GM12878 (cell line): ENCODE data around the gene TCF15. TPM values are rescaled to one million over a fixed set of nuclear protein-coding genes. Genes with fewer than 3 reads are reported as not detected.

Experiments
- CBX5 ChIP-seq: sonication (generic); IDR thresholded peaks from 2 replicates; pipeline ENCODE4 v1.6.1; 2016; ENCODE audit warnings: low read depth, moderate library complexity, mild to moderate bottlenecking, inconsistent platforms
- CEBPB ChIP-seq, 2 experiments: fragments of 150-350 bp in 1 of 2; IDR thresholded peaks; 2 replicates each; pipeline ENCODE4 v1.6.1; 2012 to 2014; ENCODE audit warnings: low read depth in 2 of 2, low read length in 2 of 2, borderline replicate concordance in 1 of 2, inconsistent platforms in 1 of 2
- MEF2A ChIP-seq: IDR thresholded peaks from 2 replicates; pipeline ENCODE4 v1.6.1; 2011; ENCODE audit warnings: low read depth, mild to moderate bottlenecking, low read length, moderate library complexity; ENCODE audit not compliant: insufficient read depth
- MTA3 ChIP-seq: IDR thresholded peaks from 2 replicates; pipeline ENCODE4 v1.6.1; 2012; ENCODE audit warnings: low read length, inconsistent platforms, borderline replicate concordance
- NBN ChIP-seq: fragments of 450-650 bp; IDR thresholded peaks from 2 replicates; pipeline ENCODE4 v1.6.1; 2016
- SPI1 ChIP-seq: IDR thresholded peaks from 2 replicates; pipeline ENCODE4 v1.6.1; 2011; ENCODE audit warnings: low read depth, mild to moderate bottlenecking, low read length, moderate library complexity, borderline replicate concordance; ENCODE audit not compliant: insufficient read depth
- SREBF2 ChIP-seq: IDR thresholded peaks from 2 replicates; pipeline ENCODE4 v1.6.1; 2012; ENCODE audit warnings: mild to moderate bottlenecking, low read length
- ZNF207 ChIP-seq: fragments of 450-650 bp; IDR thresholded peaks from 2 replicates; pipeline ENCODE4 v1.6.1; 2014; ENCODE audit warnings: antibody characterized with exemption, mild to moderate bottlenecking, borderline replicate concordance
- polyA plus RNA-seq, 11 experiments: library from polyadenylated mRNA; depleted of rRNA in 4 of 11; unstranded in 6 of 11; stranded (reverse) in 5 of 11; fragments of >200 nt; fragmentation: Nextera tagmentation in 4 of 11; fragmentation: Illumina TruSeq in 1 of 11; extraction: Ambion mirVana in 4 of 11; extraction: Trizol in 1 of 11; gene quantifications; 1 replicate in 1 of 11; 2 replicates in 10 of 11; pipeline versions ENCODE4 v1.2.1 to v1.2.3, GENCODE V29; 2011 to 2016; ENCODE audit warnings: inconsistent platforms in 2 of 11, missing spikeins in 2 of 11, low read depth in 1 of 11
- total RNA-seq, 4 experiments: library from RNA; depleted of rRNA in 3 of 4; stranded (reverse); fragments of >200 nt in 3 of 4; fragmentation: Illumina TruSeq in 1 of 4; extraction: Trizol in 1 of 4; gene quantifications; 2 replicates each; pipeline versions ENCODE4 v1.2.1 to v1.2.3, GENCODE V29; 2013 to 2021
- TF ChIP-seq, protein P1 (sequence below), 3 experiments: IDR thresholded peaks in 2 of 3; conservative IDR thresholded peaks in 1 of 3; 2 replicates each; pipeline ENCODE4 v1.5.1; 2011; ENCODE audit warnings: low read depth in 3 of 3, low read length in 3 of 3, mild to moderate bottlenecking in 3 of 3, control low read depth in 2 of 3, moderate library complexity in 2 of 3, inconsistent platforms in 1 of 3, mixed read lengths in 1 of 3; ENCODE audit not compliant: control insufficient read depth in 2 of 3, insufficient read depth in 1 of 3; ENCODE audit errors: extremely low read depth in 1 of 3
- TF ChIP-seq, protein P2 (sequence below): IDR thresholded peaks from 2 replicates; pipeline ENCODE4 v1.6.1; 2012; ENCODE audit warnings: low read depth, low read length, improper control_type of control experiment
- TF ChIP-seq, protein P3 (sequence below): IDR thresholded peaks from 2 replicates; pipeline ENCODE4 v1.6.1; 2011; ENCODE audit warnings: mild to moderate bottlenecking, low read depth, low read length, moderate library complexity; ENCODE audit not compliant: insufficient replicate concordance
- TF ChIP-seq, protein P4 (sequence below): fragments of 450-650 bp; formaldehyde crosslinking; IDR thresholded peaks from 2 replicates; pipeline ENCODE4 v1.4.0; 2022; ENCODE audit warnings: mild to moderate bottlenecking, moderate library complexity
- TF ChIP-seq, protein P5 (sequence below): IDR thresholded peaks from 2 replicates; pipeline ENCODE4 v1.6.1; 2012; ENCODE audit warnings: low read depth, low read length, improper control_type of control experiment
- TF ChIP-seq, protein P6 (sequence below): fragments of 450-650 bp; IDR thresholded peaks from 2 replicates; pipeline ENCODE4 v1.6.1; 2017; ENCODE audit warnings: low read depth, mild to moderate bottlenecking, moderate library complexity

TCF15 gene
- total and polyA plus RNA-seq, 10 of the 15 experiments (the other 5 are each of a cell fraction or from before 2014, with no cell fraction given) = 0.08 TPM; not detected in 9

DNA sequence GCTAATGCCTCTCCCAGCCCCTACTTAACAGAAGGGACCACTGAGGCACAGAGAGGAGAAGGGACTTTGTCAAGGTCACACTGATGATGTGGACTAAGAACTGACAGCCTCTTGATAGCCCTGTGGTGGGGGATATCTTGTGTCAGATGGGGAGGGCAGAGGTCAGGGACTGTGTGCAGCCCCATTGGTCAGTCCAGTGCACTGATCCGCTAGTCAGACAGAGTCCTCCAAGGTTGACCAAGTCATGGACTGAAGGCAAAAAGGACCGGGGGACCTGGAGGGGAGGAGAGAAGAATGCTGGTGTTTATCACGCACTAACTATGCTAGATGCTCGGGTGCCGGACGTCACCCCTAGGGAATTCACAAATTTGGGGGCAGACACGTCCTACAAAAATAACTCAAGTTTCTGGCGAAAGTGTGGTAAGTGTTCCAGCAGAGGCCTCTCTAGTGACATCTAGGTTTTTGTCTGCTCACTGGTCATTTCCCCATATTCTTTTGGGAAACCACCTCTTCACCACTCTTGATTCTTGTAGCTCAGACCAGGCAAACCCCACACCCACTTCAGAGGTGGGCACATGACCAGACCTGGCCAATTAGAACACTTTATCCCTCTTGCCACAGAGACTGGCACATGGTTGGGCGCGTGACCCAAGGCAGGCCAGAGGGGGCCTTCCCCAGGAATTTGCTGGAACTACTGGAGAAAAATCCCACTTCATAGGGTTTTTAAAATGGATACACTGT, 21.0 kb downstream of the TCF15 start (continued):
- TF ChIP-seq, protein P1, sequence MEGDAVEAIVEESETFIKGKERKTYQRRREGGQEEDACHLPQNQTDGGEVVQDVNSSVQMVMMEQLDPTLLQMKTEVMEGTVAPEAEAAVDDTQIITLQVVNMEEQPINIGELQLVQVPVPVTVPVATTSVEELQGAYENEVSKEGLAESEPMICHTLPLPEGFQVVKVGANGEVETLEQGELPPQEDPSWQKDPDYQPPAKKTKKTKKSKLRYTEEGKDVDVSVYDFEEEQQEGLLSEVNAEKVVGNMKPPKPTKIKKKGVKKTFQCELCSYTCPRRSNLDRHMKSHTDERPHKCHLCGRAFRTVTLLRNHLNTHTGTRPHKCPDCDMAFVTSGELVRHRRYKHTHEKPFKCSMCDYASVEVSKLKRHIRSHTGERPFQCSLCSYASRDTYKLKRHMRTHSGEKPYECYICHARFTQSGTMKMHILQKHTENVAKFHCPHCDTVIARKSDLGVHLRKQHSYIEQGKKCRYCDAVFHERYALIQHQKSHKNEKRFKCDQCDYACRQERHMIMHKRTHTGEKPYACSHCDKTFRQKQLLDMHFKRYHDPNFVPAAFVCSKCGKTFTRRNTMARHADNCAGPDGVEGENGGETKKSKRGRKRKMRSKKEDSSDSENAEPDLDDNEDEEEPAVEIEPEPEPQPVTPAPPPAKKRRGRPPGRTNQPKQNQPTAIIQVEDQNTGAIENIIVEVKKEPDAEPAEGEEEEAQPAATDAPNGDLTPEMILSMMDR (IDR thresholded peaks at IDR 0.05 in 2 of 3, conservative IDR thresholded peaks at IDR 0.05 in 1 of 3; ENCODE audit: control insufficient read depth in 2 of 3, extremely low read depth in 1 of 3, insufficient read depth in 1 of 3, low read depth in 3 of 3, low read length in 3 of 3) = peak; percentile 18 to 61 (median 22); a peak in 4 of 6 replicates
- TF ChIP-seq SREBF2 (no peak), NBN (0 out of 2 replicates have a peak, but pooled peaks have one; percentile 18), MEF2A (no peak), MTA3 (no peak), CEBPB (IDR thresholded peaks at IDR 0.05; ENCODE audit: borderline replicate concordance in 1 of 2, low read depth in 2 of 2, low read length in 2 of 2) (no peak), ZNF207 (no peak), CBX5 (no peak), SPI1 (peak; percentile 43)
- TF ChIP-seq, protein P2, sequence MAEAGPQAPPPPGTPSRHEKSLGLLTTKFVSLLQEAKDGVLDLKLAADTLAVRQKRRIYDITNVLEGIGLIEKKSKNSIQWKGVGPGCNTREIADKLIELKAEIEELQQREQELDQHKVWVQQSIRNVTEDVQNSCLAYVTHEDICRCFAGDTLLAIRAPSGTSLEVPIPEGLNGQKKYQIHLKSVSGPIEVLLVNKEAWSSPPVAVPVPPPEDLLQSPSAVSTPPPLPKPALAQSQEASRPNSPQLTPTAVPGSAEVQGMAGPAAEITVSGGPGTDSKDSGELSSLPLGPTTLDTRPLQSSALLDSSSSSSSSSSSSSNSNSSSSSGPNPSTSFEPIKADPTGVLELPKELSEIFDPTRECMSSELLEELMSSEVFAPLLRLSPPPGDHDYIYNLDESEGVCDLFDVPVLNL = no peak
- TF ChIP-seq, protein P3, sequence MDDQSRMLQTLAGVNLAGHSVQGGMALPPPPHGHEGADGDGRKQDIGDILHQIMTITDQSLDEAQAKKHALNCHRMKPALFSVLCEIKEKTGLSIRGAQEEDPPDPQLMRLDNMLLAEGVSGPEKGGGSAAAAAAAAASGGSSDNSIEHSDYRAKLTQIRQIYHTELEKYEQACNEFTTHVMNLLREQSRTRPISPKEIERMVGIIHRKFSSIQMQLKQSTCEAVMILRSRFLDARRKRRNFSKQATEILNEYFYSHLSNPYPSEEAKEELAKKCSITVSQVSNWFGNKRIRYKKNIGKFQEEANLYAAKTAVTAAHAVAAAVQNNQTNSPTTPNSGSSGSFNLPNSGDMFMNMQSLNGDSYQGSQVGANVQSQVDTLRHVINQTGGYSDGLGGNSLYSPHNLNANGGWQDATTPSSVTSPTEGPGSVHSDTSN = no peak
- TF ChIP-seq, protein P4, sequence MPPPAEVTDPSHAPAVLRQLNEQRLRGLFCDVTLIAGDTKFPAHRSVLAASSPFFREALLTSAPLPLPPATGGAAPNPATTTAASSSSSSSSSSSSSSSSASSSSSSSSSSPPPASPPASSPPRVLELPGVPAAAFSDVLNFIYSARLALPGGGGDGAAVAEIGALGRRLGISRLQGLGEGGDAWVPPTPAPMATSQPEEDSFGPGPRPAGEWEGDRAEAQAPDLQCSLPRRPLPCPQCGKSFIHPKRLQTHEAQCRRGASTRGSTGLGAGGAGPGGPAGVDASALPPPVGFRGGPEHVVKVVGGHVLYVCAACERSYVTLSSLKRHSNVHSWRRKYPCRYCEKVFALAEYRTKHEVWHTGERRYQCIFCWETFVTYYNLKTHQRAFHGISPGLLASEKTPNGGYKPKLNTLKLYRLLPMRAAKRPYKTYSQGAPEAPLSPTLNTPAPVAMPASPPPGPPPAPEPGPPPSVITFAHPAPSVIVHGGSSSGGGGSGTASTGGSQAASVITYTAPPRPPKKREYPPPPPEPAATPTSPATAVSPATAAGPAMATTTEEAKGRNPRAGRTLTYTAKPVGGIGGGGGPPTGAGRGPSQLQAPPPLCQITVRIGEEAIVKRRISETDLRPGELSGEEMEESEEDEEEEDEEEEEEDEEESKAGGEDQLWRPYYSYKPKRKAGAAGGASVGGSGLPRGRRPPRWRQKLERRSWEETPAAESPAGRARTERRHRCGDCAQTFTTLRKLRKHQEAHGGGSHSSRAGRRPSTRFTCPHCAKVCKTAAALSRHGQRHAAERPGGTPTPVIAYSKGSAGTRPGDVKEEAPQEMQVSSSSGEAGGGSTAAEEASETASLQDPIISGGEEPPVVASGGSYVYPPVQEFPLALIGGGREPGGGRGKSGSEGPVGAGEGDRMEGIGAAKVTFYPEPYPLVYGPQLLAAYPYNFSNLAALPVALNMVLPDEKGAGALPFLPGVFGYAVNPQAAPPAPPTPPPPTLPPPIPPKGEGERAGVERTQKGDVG (CRISPR knock-in tag) = no peak
- TF ChIP-seq, protein P5, sequence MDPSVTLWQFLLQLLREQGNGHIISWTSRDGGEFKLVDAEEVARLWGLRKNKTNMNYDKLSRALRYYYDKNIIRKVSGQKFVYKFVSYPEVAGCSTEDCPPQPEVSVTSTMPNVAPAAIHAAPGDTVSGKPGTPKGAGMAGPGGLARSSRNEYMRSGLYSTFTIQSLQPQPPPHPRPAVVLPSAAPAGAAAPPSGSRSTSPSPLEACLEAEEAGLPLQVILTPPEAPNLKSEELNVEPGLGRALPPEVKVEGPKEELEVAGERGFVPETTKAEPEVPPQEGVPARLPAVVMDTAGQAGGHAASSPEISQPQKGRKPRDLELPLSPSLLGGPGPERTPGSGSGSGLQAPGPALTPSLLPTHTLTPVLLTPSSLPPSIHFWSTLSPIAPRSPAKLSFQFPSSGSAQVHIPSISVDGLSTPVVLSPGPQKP = no peak
- TF ChIP-seq, protein P6, sequence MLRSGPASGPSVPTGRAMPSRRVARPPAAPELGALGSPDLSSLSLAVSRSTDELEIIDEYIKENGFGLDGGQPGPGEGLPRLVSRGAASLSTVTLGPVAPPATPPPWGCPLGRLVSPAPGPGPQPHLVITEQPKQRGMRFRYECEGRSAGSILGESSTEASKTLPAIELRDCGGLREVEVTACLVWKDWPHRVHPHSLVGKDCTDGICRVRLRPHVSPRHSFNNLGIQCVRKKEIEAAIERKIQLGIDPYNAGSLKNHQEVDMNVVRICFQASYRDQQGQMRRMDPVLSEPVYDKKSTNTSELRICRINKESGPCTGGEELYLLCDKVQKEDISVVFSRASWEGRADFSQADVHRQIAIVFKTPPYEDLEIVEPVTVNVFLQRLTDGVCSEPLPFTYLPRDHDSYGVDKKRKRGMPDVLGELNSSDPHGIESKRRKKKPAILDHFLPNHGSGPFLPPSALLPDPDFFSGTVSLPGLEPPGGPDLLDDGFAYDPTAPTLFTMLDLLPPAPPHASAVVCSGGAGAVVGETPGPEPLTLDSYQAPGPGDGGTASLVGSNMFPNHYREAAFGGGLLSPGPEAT = peak; percentile 44; the same call in 1 of the 2 replicates
